GM18498 (cell line): Measurements from ENCODE around the gene KCP.
"Not testable (repeated sequence)": the region's sequence is repeated elsewhere in the genome, so short reads cannot be mapped to it uniquely, and the experiment has no call there.

Source experiments
- ATAC-seq: cut with Tn5 transposase; IDR thresholded peaks from one replicate; pipeline ENCODE4 v1.9.1; 2021; ENCODE audit warnings: mild to moderate bottlenecking, moderate library complexity; ENCODE audit not compliant: unreplicated experiment

KCP gene

GRCh38 chr7:128922496-128923410 is 12.2 kb upstream of the KCP start:
- no peak for ATAC-seq

- ATAC-seq: no peak
These were observed 11.4 kb upstream of the KCP start for GRCh38 chr7:128921866-128922440.

- no peak for ATAC-seq
These were observed 10.5 kb upstream of the KCP start for GRCh38 chr7:128920913-128921582.

GRCh38 chr7:128919881-128920799 is 9.6 kb upstream of the KCP start:
- no peak for ATAC-seq

GRCh38 chr7:128919241-128919640 is 8.7 kb upstream of the KCP start:
- no peak for ATAC-seq

GRCh38 chr7:128918016-128918665 is 7.6 kb upstream of the KCP start:
- no peak for ATAC-seq

- no peak for ATAC-seq
These were observed 6.6 kb upstream of the KCP start for GRCh38 chr7:128917122-128917521.

- ATAC-seq: no peak
These were observed 6.1 kb upstream of the KCP start for GRCh38 chr7:128916643-128916915.

GRCh38 chr7:128915841-128916642 is 5.5 kb upstream of the KCP start:
- no peak for ATAC-seq

GRCh38 chr7:128915271-128915819 is 4.8 kb upstream of the KCP start:
- ATAC-seq: no peak

- ATAC-seq: peak; percentile 54
These were observed 4.2 kb upstream of the KCP start for GRCh38 chr7:128914566-128915151.

GRCh38 chr7:128913870-128914565 is 3.5 kb upstream of the KCP start:
- ATAC-seq: no peak

GRCh38 chr7:128912709-128913495 is 2.4 kb upstream of the KCP start:
- not testable (repeated sequence) for ATAC-seq

- ATAC-seq: no peak
These were observed 1.8 kb upstream of the KCP start for GRCh38 chr7:128912281-128912680.

- ATAC-seq: no peak
These were observed 1.0 kb upstream of the KCP start for GRCh38 chr7:128911423-128912031.

GRCh38 chr7:128909625-128910568 is 612 bp downstream of the KCP start:
- no peak for ATAC-seq
